Hepatocyte (in vitro differentiated cells): ENCODE results near the gene NPVF. TPM values are rescaled to one million over a fixed set of nuclear protein-coding genes. Genes with fewer than 3 reads are reported as not detected.

Experiments used
- DNase-seq: peaks from one replicate; pipeline ENCODE4 v3.0.0-alpha.2; 2016; ENCODE audit warnings: low spot score
- H2AFZ ChIP-seq: fragments of 200-600 bp; sonication (generic); 2 replicates; pipeline ENCODE4 v1.6.0; 2016; ENCODE audit warnings: antibody characterized with exemption, mild to moderate bottlenecking
- H3K27ac ChIP-seq: fragments of 200-600 bp; sonication (generic); 2 replicates; pipeline ENCODE4 v1.5.1; 2016; ENCODE audit warnings: mild to moderate bottlenecking
- H3K27me3 ChIP-seq: fragments of 200-600 bp; sonication (generic); 2 replicates; pipeline ENCODE4 v1.6.1; 2016
- H3K36me3 ChIP-seq: fragments of 200-600 bp; sonication (generic); replicated peaks from 2 replicates; pipeline ENCODE4 v1.5.1; 2016; ENCODE audit warnings: low read depth; ENCODE audit not compliant: insufficient read depth
- H3K4me1 ChIP-seq: fragments of 200-600 bp; sonication (generic); 2 replicates; pipeline ENCODE4 v1.5.1; 2016; ENCODE audit warnings: mild to moderate bottlenecking, moderate library complexity; ENCODE audit not compliant: insufficient read depth
- H3K4me2 ChIP-seq: fragments of 200-600 bp; sonication (generic); 2 replicates; pipeline ENCODE4 v1.6.0; 2016
- H3K4me3 ChIP-seq: fragments of 200-600 bp; sonication (generic); 2 replicates; pipeline ENCODE4 v1.5.1; 2016; ENCODE audit warnings: mild to moderate bottlenecking
- H3K79me2 ChIP-seq: fragments of 200-600 bp; sonication (generic); 2 replicates; pipeline ENCODE4 v1.6.0; 2017; ENCODE audit warnings: mild to moderate bottlenecking
- H3K9me2 ChIP-seq: fragments of 200-600 bp; sonication (generic); replicated peaks from 2 replicates; pipeline ENCODE4 v1.6.0; 2017; ENCODE audit warnings: mild to moderate bottlenecking; ENCODE audit not compliant: insufficient read depth
- H3K9me3 ChIP-seq: fragments of 200-600 bp; sonication (generic); 2 replicates; pipeline ENCODE4 v1.5.1; 2016; ENCODE audit warnings: low read depth, mild to moderate bottlenecking
- H4K20me1 ChIP-seq: fragments of 200-600 bp; sonication (generic); 2 replicates; pipeline ENCODE4 v1.6.0; 2016; ENCODE audit warnings: mild to moderate bottlenecking; ENCODE audit not compliant: insufficient read depth, poor library complexity, severe bottlenecking
- EZH2 ChIP-seq: fragments of 200-600 bp; sonication (generic); IDR thresholded peaks from 2 replicates; pipeline ENCODE4 v1.6.1; 2016; ENCODE audit warnings: antibody characterized with exemption, mild to moderate bottlenecking, borderline replicate concordance
- EZH2phosphoT487 ChIP-seq: fragments of 200-600 bp; sonication (generic); IDR thresholded peaks from one replicate; pipeline ENCODE4 v1.6.1; 2018; ENCODE audit warnings: antibody characterized with exemption, mild to moderate bottlenecking, low read depth, moderate library complexity; ENCODE audit not compliant: unreplicated experiment, severe bottlenecking
- WGBS: methylation state at CpG from one replicate; pipeline ENCODE4 v1.1.6; 2016; ENCODE audit warnings: low lambda C conversion rate; ENCODE audit errors: missing lambda C conversion rate; 5-methylcytosine and 5-hydroxymethylcytosine counted together
- polyA plus RNA-seq: library from polyadenylated mRNA; unstranded; fragments of >200 nt; fragmentation: Nextera tagmentation; extraction: Ambion mirVana; gene quantifications from 2 replicates; pipeline ENCODE4 v1.2.1, GENCODE V29; 2016
- total RNA-seq: library from RNA; depleted of rRNA; stranded (reverse); fragments of >200 nt; gene quantifications from 2 replicates; pipeline ENCODE4 v1.2.3, GENCODE V29; 2014
- TF ChIP-seq, protein P1 (sequence below): fragments of 200-600 bp; sonication (generic); IDR thresholded peaks from 2 replicates; pipeline ENCODE4 v1.5.1; 2016; ENCODE audit warnings: antibody characterized with exemption, mild to moderate bottlenecking; ENCODE audit not compliant: poor library complexity

The NPVF gene
- total and polyA plus RNA-seq, 2 experiments from 2014 or later: not detected

DNA sequence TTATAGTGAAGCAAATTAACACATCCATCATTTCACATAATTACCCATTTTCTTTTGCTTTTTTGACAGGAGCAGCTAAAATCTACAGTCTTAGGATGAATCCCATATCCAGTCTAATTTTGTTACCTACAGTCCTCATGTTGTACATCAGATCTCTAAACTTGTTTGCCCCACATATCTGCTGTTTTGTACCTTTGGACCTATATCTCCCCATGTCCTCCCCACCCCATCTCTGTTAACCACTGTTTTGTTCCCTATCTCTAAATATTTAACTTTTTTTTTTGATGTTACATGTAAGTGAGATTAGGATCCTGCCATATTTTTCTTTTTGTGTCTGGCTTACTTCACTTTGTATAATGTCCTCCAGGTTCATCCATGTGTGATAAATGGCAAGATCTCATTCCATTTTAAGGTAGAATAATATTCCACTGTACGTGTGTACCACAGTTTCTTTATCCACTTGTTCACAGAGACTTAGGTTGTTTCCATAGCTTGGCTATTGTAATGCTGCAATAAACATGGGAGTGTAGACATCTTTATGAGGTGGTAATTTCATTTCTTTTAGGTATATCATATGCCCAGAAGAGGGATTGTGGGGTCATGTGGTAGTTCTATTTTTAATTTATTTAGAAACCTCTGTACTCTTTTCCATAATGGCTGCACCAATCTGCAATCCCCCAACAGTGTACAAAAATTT lies 19.6 kb downstream of the NPVF start:
- no peaks in the 10 kb centered on the region for H4K20me1 ChIP-seq
- no peak for TF ChIP-seq EZH2
- no peak for TF ChIP-seq EZH2phosphoT487
- TF ChIP-seq, protein P1, sequence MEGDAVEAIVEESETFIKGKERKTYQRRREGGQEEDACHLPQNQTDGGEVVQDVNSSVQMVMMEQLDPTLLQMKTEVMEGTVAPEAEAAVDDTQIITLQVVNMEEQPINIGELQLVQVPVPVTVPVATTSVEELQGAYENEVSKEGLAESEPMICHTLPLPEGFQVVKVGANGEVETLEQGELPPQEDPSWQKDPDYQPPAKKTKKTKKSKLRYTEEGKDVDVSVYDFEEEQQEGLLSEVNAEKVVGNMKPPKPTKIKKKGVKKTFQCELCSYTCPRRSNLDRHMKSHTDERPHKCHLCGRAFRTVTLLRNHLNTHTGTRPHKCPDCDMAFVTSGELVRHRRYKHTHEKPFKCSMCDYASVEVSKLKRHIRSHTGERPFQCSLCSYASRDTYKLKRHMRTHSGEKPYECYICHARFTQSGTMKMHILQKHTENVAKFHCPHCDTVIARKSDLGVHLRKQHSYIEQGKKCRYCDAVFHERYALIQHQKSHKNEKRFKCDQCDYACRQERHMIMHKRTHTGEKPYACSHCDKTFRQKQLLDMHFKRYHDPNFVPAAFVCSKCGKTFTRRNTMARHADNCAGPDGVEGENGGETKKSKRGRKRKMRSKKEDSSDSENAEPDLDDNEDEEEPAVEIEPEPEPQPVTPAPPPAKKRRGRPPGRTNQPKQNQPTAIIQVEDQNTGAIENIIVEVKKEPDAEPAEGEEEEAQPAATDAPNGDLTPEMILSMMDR: no peak
- no peak overlapping the region for H3K4me3 ChIP-seq
- no peaks in the 10 kb centered on the region for H3K9me3 ChIP-seq
- no peak overlapping the region for H3K27ac ChIP-seq
- no peaks in the 10 kb centered on the region for H3K79me2 ChIP-seq
- H3K9me2 ChIP-seq: no peaks in the 10 kb centered on the region
- H3K4me2 ChIP-seq: no peak overlapping the region
- no peak overlapping the region for H2AFZ ChIP-seq
- no peak for DNase-seq
- no peaks in the 10 kb centered on the region for H3K27me3 ChIP-seq
- no peaks in the 10 kb centered on the region for H3K4me1 ChIP-seq
- no peaks in the 10 kb centered on the region for H3K36me3 ChIP-seq
- WGBS: 64% methylated on average over 1 of the region's 1 CpG

DNA sequence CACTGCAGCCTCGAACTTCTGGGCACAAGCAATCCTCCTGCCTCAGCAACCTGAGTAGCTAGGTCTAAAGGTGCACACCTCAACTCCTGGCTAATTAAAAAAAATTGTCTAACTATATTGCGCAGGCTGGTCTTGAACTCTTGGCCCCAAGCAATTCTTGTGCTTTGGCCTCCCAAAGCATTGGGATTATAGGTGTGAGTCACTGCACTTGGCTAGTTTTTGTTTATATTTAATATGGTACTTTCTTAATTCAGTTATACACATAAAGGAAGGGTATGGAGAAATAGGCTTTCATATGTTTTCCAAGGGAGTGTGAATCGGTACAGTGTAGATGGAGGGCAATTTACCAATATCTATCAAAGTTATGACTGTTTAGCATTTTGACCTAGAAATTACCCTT lies 20.4 kb downstream of the NPVF start:
- Histone ChIP-seq H3K4me1 (no peaks in the 10 kb centered on the region), H3K4me2 (no peak overlapping the region), H3K27ac (no peak overlapping the region), H3K79me2 (no peaks in the 10 kb centered on the region), H3K4me3 (no peak overlapping the region), H3K36me3 (no peaks in the 10 kb centered on the region), H4K20me1 (no peaks in the 10 kb centered on the region), H3K27me3 (no peaks in the 10 kb centered on the region), H2AFZ (no peak overlapping the region), H3K9me3 (no peaks in the 10 kb centered on the region), H3K9me2 (no peaks in the 10 kb centered on the region)
- DNase-seq: no peak
- TF ChIP-seq, protein P1: no peak
- no peak for TF ChIP-seq EZH2
- no peak for TF ChIP-seq EZH2phosphoT487
- 90% methylated on average over 3 of the region's 3 CpGs for WGBS

DNA sequence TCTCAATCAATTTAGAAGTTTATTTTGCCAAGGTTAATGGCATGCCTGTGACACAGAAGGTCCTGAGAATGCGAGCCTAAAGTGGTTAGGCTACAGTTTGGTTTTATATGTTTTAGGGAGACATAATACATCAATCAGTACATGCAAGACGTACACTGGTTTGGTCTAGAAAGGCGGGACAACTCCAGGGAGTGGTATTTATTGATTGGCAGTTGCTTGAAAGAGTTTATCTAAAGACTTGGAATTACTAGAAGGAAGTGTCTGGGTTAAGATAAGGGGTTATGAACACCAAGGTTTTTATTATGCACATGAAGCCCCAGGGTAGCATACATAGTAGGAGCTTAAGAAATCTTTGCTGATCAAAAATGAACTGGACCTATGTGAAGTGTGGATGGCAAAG lies 21.5 kb downstream of the NPVF start:
- H3K79me2 ChIP-seq: no peaks in the 10 kb centered on the region
- H3K27me3 ChIP-seq: no peaks in the 10 kb centered on the region
- no peak overlapping the region for H3K4me2 ChIP-seq
- H3K27ac ChIP-seq: no peak overlapping the region
- H3K36me3 ChIP-seq: no peaks in the 10 kb centered on the region
- H2AFZ ChIP-seq: no peak overlapping the region
- no peaks in the 10 kb centered on the region for H3K9me2 ChIP-seq
- TF ChIP-seq, protein P1: no peak
- TF ChIP-seq EZH2 (no peak), EZH2phosphoT487 (no peak)
- no peaks in the 10 kb centered on the region for H3K4me1 ChIP-seq
- H4K20me1 ChIP-seq: no peaks in the 10 kb centered on the region
- H3K4me3 ChIP-seq: no peak overlapping the region
- DNase-seq: no peak
- H3K9me3 ChIP-seq: no peaks in the 10 kb centered on the region
- 83% methylated on average over 3 of the region's 3 CpGs for WGBS
